IMR-90 (cell line): ENCODE results near the gene ITPR2. TPM values are rescaled to one million over a fixed set of nuclear protein-coding genes. Genes with fewer than 3 reads are reported as not detected.

Experiments used
- ATAC-seq: fragments of 200-7000 bp; cut with Tn5 transposase; 2 replicates; pipeline ENCODE4 v1.9.1; 2020; ENCODE audit warnings: low read depth, mild to moderate bottlenecking, moderate library complexity
- BruUV-seq: library from RNA; stranded (reverse); fragments of 400-500 nt; replicated peaks from 2 replicates; lab custom pipeline; 2021; lab: Mats Ljungman, UMichigan
- CTCF ChIA-PET: fragments of 300-600 bp; formaldehyde crosslinking; extraction: SDS; loops from one replicate; lab custom pipeline; 2021; ENCODE audit warnings: antibody characterized with exemption; lab: Yijun Ruan, JAX
- POLR2A ChIA-PET: fragments of 300-600 bp; sonication (Branson Sonifier 250); formaldehyde crosslinking; loops from one replicate; lab custom pipeline; 2022; ENCODE audit warnings: antibody characterized with exemption; ENCODE audit not compliant: unreplicated experiment; lab: Charles Lee
- DNase-seq: peaks from one replicate; pipeline ENCODE4 v3.0.0; 2013
- H2AFZ ChIP-seq: replicated peaks from 2 replicates; pipeline ENCODE3; 2013; ENCODE audit warnings: low read length, mild to moderate bottlenecking; ENCODE audit not compliant: poor library complexity
- H2AK5ac ChIP-seq: 2 replicates; pipeline ENCODE4 v1.6.1; 2013; ENCODE audit warnings: low read depth, low read length, inconsistent platforms
- H2AK9ac ChIP-seq: replicated peaks from 2 replicates; pipeline ENCODE3; 2013; ENCODE audit warnings: mild to moderate bottlenecking, low read depth, low read length, moderate library complexity; ENCODE audit not compliant: poor library complexity
- H2BK120ac ChIP-seq: 2 replicates; pipeline ENCODE4 v1.6.1; 2013; ENCODE audit warnings: low read depth, low read length, inconsistent platforms
- H2BK15ac ChIP-seq: 3 replicates; pipeline ENCODE4 v1.6.1; 2013; ENCODE audit warnings: low read depth, low read length, inconsistent platforms
- H2BK20ac ChIP-seq: 2 replicates; pipeline ENCODE4 v1.6.1; 2013; ENCODE audit warnings: low read depth, mild to moderate bottlenecking, inconsistent platforms, low read length, moderate library complexity
- H2BK5ac ChIP-seq: 2 replicates; pipeline ENCODE4 v1.6.1; 2013; ENCODE audit warnings: mild to moderate bottlenecking, low read depth, low read length, inconsistent platforms; ENCODE audit not compliant: poor library complexity, severe bottlenecking
- H3K14ac ChIP-seq: replicated peaks from 2 replicates; pipeline ENCODE4 v1.6.1; 2013; ENCODE audit warnings: low read depth, low read length, inconsistent platforms
- H3K18ac ChIP-seq: 2 replicates; pipeline ENCODE4 v1.6.1; 2013; ENCODE audit warnings: low read depth, low read length, control low read depth
- H3K23ac ChIP-seq: 2 replicates; pipeline ENCODE4 v1.6.1; 2013; ENCODE audit warnings: low read depth, low read length, inconsistent platforms
- H3K27ac ChIP-seq: 2 replicates; pipeline ENCODE4 v1.5.1; 2013; ENCODE audit warnings: mild to moderate bottlenecking, control low read depth, low read length; ENCODE audit not compliant: insufficient read depth
- H3K27me3 ChIP-seq: 2 replicates; pipeline ENCODE4 v1.6.1; 2013; ENCODE audit warnings: low read length; ENCODE audit not compliant: control insufficient read depth, insufficient read depth
- H3K36me3 ChIP-seq: 2 replicates; pipeline ENCODE4 v1.6.1; 2013; ENCODE audit warnings: low read length, mixed read lengths; ENCODE audit not compliant: control insufficient read depth, insufficient read depth
- H3K4ac ChIP-seq: 2 replicates; pipeline ENCODE4 v1.6.1; 2013; ENCODE audit warnings: low read depth, low read length, inconsistent platforms
- H3K4me1 ChIP-seq: 2 replicates; pipeline ENCODE4 v1.6.1; 2013; ENCODE audit warnings: low read length, mixed read lengths; ENCODE audit not compliant: control insufficient read depth, insufficient read depth
- H3K4me2 ChIP-seq: 2 replicates; pipeline ENCODE4 v1.6.1; 2013; ENCODE audit warnings: low read depth, mild to moderate bottlenecking, control low read depth, low read length, moderate library complexity
- H3K4me3 ChIP-seq: 2 replicates; pipeline ENCODE4 v1.5.1; 2013; ENCODE audit warnings: low read depth, mild to moderate bottlenecking, control low read depth, low read length, moderate library complexity; ENCODE audit not compliant: insufficient read depth
- H3K56ac ChIP-seq: 2 replicates; pipeline ENCODE4 v1.6.1; 2013; ENCODE audit warnings: low read length, inconsistent platforms; ENCODE audit not compliant: insufficient read depth; ENCODE audit errors: extremely low read depth
- H3K79me1 ChIP-seq, 2 experiments: 2 replicates each; pipeline ENCODE4 v1.6.1; 2013; ENCODE audit warnings: low read length in 2 of 2, inconsistent platforms in 1 of 2, low read depth in 1 of 2
- H3K9ac ChIP-seq: 2 replicates; pipeline ENCODE4 v1.6.1; 2013; ENCODE audit warnings: low read depth, low read length, control low read depth
- H3K9me1 ChIP-seq: 2 replicates; pipeline ENCODE4 v1.6.1; 2013; ENCODE audit warnings: low read length, inconsistent platforms; ENCODE audit not compliant: insufficient read depth
- H3K9me3 ChIP-seq: 2 replicates; pipeline ENCODE4 v1.6.1; 2013; ENCODE audit warnings: low read length; ENCODE audit not compliant: control insufficient read depth, insufficient read depth
- H4K20me1 ChIP-seq: 2 replicates; pipeline ENCODE4 v1.6.1; 2013; ENCODE audit warnings: low read length, inconsistent platforms; ENCODE audit not compliant: insufficient read depth
- H4K5ac ChIP-seq: 2 replicates; pipeline ENCODE4 v1.6.1; 2013; ENCODE audit warnings: mild to moderate bottlenecking, low read depth, low read length, control low read depth
- H4K8ac ChIP-seq, 2 experiments: 2 replicates each; pipeline ENCODE4 v1.6.1; 2013; ENCODE audit warnings: low read depth in 2 of 2, low read length in 2 of 2, control low read depth in 1 of 2, inconsistent platforms in 1 of 2
- H4K91ac ChIP-seq: 2 replicates; pipeline ENCODE4 v1.6.1; 2013; ENCODE audit warnings: low read depth, low read length, inconsistent platforms; ENCODE audit not compliant: insufficient read depth
- BHLHE40 ChIP-seq: fragments of 150-350 bp; IDR thresholded peaks from 2 replicates; pipeline ENCODE4 v1.6.1; 2016; ENCODE audit warnings: mild to moderate bottlenecking, low read depth, low read length
- CEBPB ChIP-seq: IDR thresholded peaks from 2 replicates; pipeline ENCODE4 v1.6.1; 2012; ENCODE audit warnings: low read depth, low read length, improper control_type of control experiment
- CHD1 ChIP-seq: IDR thresholded peaks from 2 replicates; pipeline ENCODE4 v1.6.1; 2012; ENCODE audit warnings: low read depth, low read length, improper control_type of control experiment
- MAFK ChIP-seq: IDR thresholded peaks from 2 replicates; pipeline ENCODE4 v1.6.1; 2012; ENCODE audit warnings: low read depth, low read length, improper control_type of control experiment
- MAZ ChIP-seq: IDR thresholded peaks from 2 replicates; pipeline ENCODE4 v1.6.1; 2012; ENCODE audit warnings: low read depth, mild to moderate bottlenecking, low read length, improper control_type of control experiment, moderate library complexity, borderline replicate concordance
- MXI1 ChIP-seq: IDR thresholded peaks from 2 replicates; pipeline ENCODE4 v1.6.1; 2012; ENCODE audit warnings: low read depth, mild to moderate bottlenecking, low read length, moderate library complexity, borderline replicate concordance
- NFE2L2 ChIP-seq: fragments of 150-350 bp; IDR thresholded peaks from 2 replicates; pipeline ENCODE4 v1.6.1; 2016; ENCODE audit warnings: low read depth, mild to moderate bottlenecking, low read length
- POLR2A ChIP-seq: IDR thresholded peaks from 2 replicates; pipeline ENCODE4 v1.6.1; 2012; ENCODE audit warnings: mild to moderate bottlenecking, low read depth, low read length
- RAD21 ChIP-seq: IDR thresholded peaks from 2 replicates; pipeline ENCODE4 v1.6.1; 2012; ENCODE audit warnings: low read length, improper control_type of control experiment
- RCOR1 ChIP-seq: IDR thresholded peaks from 2 replicates; pipeline ENCODE4 v1.6.1; 2012; ENCODE audit warnings: mild to moderate bottlenecking, low read length, improper control_type of control experiment; ENCODE audit not compliant: insufficient replicate concordance
- RFX5 ChIP-seq: IDR thresholded peaks from 2 replicates; pipeline ENCODE4 v1.8.0; 2012; ENCODE audit warnings: low read depth, mild to moderate bottlenecking, low read length, moderate library complexity
- SMC3 ChIP-seq: fragments of 150-350 bp; IDR thresholded peaks from 2 replicates; pipeline ENCODE4 v1.6.1; 2016; ENCODE audit warnings: low read depth, mild to moderate bottlenecking, antibody characterized with exemption, low read length, moderate library complexity
- WGBS, 2 experiments: methylation state at CpG; one replicate each; pipeline versions ENCODE4 v1.1.5 to v1.1.7; 2013; ENCODE audit warnings: missing lambda C conversion rate in 2 of 2; ENCODE audit not compliant: insufficient read length in 1 of 2; ENCODE audit errors: extremely low coverage in 2 of 2; 5-methylcytosine and 5-hydroxymethylcytosine counted together
- dilution Hi-C: fragments of 300-500 bp; cut with HindIII; formaldehyde crosslinking; loops from one replicate; pipeline ENCODE4 v1.14.3; 2018; ENCODE audit warnings: low sequenced_read_pairs; ENCODE audit not compliant: unreplicated experiment
- in situ Hi-C: fragments of 300-500 bp; cut with MboI; formaldehyde crosslinking; loops from 3 replicates; pipeline ENCODE4 v1.14.3; 2019; ENCODE audit warnings: low sequenced_read_pairs, inconsistent platforms, mixed read lengths
- intact Hi-C: fragments of 100-400 bp; cut with micrococcal nuclease; formaldehyde crosslinking; loops from 2 replicates; pipeline ENCODE4 v1.10.0; 2022
- polyA plus RNA-seq, 3 experiments: library from polyadenylated mRNA; depleted of rRNA; stranded (reverse); fragments of >200 nt; gene quantifications; 2 replicates each; pipeline ENCODE4 v1.2.3, GENCODE V29; 2012; ENCODE audit warnings: low replicate concordance in 1 of 3
- total RNA-seq: library from RNA; depleted of rRNA; stranded (reverse); fragments of >200 nt; gene quantifications from 2 replicates; pipeline ENCODE4 v1.2.3, GENCODE V29; 2012
- TF ChIP-seq, protein P1 (sequence below): conservative IDR thresholded peaks from 2 replicates; pipeline ENCODE4 v1.5.1; 2012; ENCODE audit warnings: mild to moderate bottlenecking, low read depth, low read length, improper control_type of control experiment
- TF ChIP-seq, protein P2 (sequence below): fragments of 150-350 bp; IDR thresholded peaks from 2 replicates; pipeline ENCODE4 v1.6.1; 2016; ENCODE audit warnings: low read depth, mild to moderate bottlenecking, low read length, moderate library complexity, borderline replicate concordance
- TF ChIP-seq, protein P3 (sequence below): fragments of 150-350 bp; IDR thresholded peaks from 2 replicates; pipeline ENCODE4 v1.6.1; 2017; ENCODE audit warnings: mild to moderate bottlenecking, antibody characterized with exemption, low read length, low read depth

Gene ITPR2
- total and polyA plus RNA-seq, 2 of the 4 experiments (the other 2 are of a cell fraction), result 1.2 to 9.0 TPM

DNA sequence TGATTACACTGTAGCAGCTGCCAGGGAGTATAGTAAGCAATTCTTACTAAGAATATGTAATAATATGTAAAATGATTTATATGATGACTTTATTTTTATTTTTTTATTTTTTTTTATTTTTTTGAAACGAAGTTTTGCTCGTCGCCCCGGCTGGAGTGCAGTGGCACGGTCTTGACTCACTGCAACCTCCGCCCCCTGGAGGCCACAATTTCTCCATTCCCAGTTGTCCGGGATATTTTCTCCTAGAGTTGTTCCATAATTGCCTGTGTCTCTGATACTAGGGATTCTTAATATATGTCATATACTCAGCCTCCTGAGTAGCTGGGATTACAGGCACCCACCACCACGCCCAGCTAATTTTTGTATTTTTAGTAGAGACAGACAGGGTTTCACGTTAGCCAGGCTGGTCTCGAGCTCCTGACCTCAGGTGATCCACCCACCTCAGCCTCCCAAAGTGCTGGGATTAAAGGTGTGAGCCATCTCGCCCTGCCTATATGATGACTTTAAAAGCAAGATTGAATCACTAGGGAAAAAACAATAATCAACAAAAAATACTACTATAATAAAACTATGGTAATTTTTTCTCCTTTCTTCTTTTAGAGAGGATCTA is 12.2 kb upstream of the ITPR2 start:
- Histone ChIP-seq H2AK5ac (no peak overlapping the region), H3K9me3 (no peaks in the 10 kb centered on the region), H2AFZ (no peak overlapping the region), H4K8ac (peak overlapping the region in 1 of 2 experiments; percentile 57; a peak in 2 of 4 replicates), H3K27me3 (no peaks in the 10 kb centered on the region), H3K4ac (peak overlapping the region; percentile 39; the same call in 1 of the 2 replicates), H4K91ac (no peak overlapping the region), H4K5ac (peak overlapping the region; percentile 43; the same call in 1 of the 2 replicates), H2BK15ac (no peak overlapping the region; the same call in 2 of the 3 replicates), H3K4me3 (no peak overlapping the region), H3K36me3 (no peaks in the 10 kb centered on the region), H3K18ac (peak overlapping the region; percentile 71; the same call in 1 of the 2 replicates), H2AK9ac (no peak overlapping the region), H2BK5ac (no peak overlapping the region), H3K9me1 (no peaks in the 10 kb centered on the region), H3K79me1 (no peaks in the 10 kb centered on the region), H3K4me2 (no peak overlapping the region), H3K27ac (peak overlapping the region; percentile 27; the same call in 1 of the 2 replicates), H4K20me1 (no peaks in the 10 kb centered on the region), H3K56ac (no peak overlapping the region), H3K23ac (no peak overlapping the region), H2BK20ac (no peak overlapping the region), H3K9ac (no peak overlapping the region), H3K4me1 (peaks cover 16% of the 10 kb centered on the region), H3K14ac (no peak overlapping the region), H2BK120ac (peak overlapping the region; percentile 38)
- ChIA-PET CTCF (interaction anchor here (0.6 to 1.2 kb wide), 4 partner anchors 12 to 829 kb away, joined by 3 to 8 read pairs (median 4); partner anchors contain the start of gene ITPR2), POLR2A (no interaction called here)
- ATAC-seq (no peak), DNase-seq (peak; percentile 34)
- no TSS peak for BruUV-seq
- in situ Hi-C loops (no loop called here), dilution Hi-C loops (no loop called here), intact Hi-C loops (no loop called here)
- WGBS, 2 experiments, result no CpG with 5 or more reads among the region's 11 CpGs
- TF ChIP-seq, protein P1, sequence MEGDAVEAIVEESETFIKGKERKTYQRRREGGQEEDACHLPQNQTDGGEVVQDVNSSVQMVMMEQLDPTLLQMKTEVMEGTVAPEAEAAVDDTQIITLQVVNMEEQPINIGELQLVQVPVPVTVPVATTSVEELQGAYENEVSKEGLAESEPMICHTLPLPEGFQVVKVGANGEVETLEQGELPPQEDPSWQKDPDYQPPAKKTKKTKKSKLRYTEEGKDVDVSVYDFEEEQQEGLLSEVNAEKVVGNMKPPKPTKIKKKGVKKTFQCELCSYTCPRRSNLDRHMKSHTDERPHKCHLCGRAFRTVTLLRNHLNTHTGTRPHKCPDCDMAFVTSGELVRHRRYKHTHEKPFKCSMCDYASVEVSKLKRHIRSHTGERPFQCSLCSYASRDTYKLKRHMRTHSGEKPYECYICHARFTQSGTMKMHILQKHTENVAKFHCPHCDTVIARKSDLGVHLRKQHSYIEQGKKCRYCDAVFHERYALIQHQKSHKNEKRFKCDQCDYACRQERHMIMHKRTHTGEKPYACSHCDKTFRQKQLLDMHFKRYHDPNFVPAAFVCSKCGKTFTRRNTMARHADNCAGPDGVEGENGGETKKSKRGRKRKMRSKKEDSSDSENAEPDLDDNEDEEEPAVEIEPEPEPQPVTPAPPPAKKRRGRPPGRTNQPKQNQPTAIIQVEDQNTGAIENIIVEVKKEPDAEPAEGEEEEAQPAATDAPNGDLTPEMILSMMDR, result peak; percentile 44
- no peak for TF ChIP-seq MAZ
- TF ChIP-seq, protein P2, sequence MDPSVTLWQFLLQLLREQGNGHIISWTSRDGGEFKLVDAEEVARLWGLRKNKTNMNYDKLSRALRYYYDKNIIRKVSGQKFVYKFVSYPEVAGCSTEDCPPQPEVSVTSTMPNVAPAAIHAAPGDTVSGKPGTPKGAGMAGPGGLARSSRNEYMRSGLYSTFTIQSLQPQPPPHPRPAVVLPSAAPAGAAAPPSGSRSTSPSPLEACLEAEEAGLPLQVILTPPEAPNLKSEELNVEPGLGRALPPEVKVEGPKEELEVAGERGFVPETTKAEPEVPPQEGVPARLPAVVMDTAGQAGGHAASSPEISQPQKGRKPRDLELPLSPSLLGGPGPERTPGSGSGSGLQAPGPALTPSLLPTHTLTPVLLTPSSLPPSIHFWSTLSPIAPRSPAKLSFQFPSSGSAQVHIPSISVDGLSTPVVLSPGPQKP, result no peak
- no peak for TF ChIP-seq CEBPB
- peak; percentile 36; the same call in 1 of the 2 replicates for TF ChIP-seq SMC3
- no peak for TF ChIP-seq CHD1
- no peak for TF ChIP-seq NFE2L2
- no peak for TF ChIP-seq RFX5
- no peak for TF ChIP-seq POLR2A
- TF ChIP-seq, protein P3, sequence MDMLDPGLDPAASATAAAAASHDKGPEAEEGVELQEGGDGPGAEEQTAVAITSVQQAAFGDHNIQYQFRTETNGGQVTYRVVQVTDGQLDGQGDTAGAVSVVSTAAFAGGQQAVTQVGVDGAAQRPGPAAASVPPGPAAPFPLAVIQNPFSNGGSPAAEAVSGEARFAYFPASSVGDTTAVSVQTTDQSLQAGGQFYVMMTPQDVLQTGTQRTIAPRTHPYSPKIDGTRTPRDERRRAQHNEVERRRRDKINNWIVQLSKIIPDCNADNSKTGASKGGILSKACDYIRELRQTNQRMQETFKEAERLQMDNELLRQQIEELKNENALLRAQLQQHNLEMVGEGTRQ, result no peak
- TF ChIP-seq RAD21, result peak; percentile 44
- no peak for TF ChIP-seq RCOR1
- no peak for TF ChIP-seq MAFK
- no peak for TF ChIP-seq BHLHE40
- no peak for TF ChIP-seq MXI1
